GM15510 (cell line): ENCODE measurements around the gene EEF2K.

ENCODE experiments used
- POLR2A ChIP-seq: IDR thresholded peaks from 3 replicates; pipeline ENCODE4 v1.6.1; 2011; ENCODE audit warnings: borderline replicate concordance; ENCODE audit not compliant: insufficient read length; ENCODE audit errors: extremely low read depth

EEF2K gene

DNA sequence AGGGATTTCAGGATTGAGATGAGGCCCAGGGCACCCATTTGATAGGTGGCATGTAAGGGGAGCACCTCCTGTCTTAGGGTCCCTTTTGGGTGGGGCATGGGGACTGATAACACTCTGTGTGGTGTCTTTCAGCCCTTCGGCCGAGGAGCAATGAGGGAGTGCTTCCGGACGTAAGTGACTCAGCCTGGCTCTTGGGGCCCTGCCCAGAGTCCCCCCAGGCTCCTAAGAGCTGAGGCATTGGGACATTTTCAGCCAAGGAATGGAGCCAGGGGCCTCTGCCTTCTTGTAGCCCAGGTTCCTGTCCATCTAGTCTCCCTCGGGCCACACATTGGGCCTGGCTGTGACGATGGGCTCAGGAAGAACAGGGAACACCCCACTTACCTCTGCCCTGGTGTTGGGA is 44.4 kb downstream of the EEF2K start:
- TF ChIP-seq POLR2A = no peak

DNA sequence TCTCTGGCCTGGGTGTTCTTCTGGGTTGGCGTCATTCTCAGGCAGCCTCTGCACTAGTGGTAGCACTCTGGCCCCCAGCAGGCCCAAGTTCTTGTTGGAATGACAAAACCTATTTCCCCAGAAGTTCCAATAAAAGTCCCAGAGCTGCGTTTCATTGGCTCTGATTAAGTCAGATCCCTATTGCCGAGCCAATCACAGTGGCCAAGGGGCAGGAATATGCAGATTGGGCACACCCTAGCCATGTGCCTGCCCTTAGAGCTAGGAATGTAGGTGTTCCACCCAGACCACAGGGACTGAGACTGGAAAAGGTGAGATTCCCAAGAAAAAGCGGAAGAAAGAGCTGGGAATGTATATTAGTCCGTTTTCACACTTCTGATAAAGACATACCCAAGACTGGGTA is 46.2 kb downstream of the EEF2K start:
- TF ChIP-seq POLR2A = no peak

- no peak for TF ChIP-seq POLR2A
These were observed 47.2 kb downstream of the EEF2K start for GRCh38 chr16:22253272-22253671.

DNA sequence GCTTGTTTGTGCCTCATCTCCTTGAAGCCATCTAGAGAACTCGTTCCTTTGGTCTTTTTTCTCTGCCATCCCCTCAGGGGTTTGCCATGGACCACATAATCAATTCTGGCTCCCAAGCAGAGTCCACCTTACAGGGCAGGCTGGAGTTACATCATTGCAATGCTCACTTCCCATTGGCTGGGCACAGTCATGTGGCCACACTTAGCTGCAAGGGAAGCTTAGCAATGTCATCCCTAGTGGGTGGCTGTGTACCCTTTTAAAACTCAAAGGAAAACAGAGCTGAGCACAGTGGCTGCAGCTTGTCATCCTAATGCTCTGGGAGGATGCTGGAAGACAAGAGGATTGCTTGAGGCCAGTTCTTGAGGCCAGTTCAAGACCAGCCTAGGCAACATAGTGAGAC is 49.3 kb downstream of the EEF2K start:
- TF ChIP-seq POLR2A = no peak

DNA sequence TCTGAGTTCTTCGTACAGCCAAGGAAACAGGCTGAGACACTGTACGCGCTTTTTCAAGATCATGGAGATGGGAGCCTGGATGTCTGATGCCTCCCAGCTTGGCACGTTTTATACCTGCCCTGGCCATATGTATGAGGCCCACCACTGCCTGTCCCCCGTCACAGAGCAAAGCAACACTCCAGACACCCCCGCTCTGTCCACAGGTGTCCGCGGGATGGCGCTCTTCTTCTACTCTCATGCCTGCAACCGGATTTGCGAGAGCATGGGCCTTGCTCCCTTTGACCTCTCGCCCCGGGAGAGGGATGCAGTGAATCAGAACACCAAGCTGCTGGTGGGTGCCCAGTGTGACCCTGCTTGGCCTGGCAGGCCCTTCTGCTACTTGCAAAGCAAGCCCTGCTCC is 51.4 kb downstream of the EEF2K start:
- TF ChIP-seq POLR2A = no peak

GRCh38 chr16:22260490-22260889 is 54.4 kb downstream of the EEF2K start:
- no peak for TF ChIP-seq POLR2A

DNA sequence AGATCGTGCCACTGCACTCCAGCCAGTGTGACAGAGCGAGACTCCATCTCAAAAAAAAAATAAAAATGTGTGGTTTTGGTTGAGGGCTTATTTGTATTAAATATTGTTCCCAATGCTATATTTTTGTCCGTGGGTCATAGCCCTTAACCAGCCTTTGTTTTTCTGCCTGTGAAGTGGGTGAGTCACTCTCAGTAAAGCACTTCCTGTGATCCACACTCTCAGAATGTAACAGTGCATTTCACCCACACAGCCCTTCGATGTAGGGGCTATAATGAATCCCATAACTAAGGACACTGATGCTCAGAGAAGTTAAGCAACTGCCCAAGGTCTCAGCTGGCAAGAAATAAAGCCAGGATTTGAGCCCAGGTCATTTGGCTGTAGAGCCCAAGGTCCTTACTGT is 56.4 kb downstream of the EEF2K start:
- no peak for TF ChIP-seq POLR2A

DNA sequence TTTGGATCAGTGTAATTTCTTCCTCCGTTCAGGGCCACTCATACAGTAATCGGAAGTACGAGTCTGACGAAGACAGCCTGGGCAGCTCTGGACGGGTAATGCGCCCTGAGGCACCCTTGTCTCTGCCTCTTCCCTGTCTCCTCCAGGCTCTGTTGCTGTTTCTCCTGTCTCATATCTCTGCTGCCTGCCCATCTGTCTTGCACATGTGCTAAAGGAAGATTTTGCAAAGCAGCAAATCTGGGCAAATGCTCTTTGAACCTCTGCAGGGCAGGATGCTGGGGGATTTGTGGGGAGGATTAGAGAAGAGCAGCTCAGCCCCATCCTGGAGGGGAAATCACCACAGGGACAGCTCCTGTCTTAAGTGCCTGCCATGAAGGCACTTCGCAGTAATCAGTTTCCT is 58.7 kb downstream of the EEF2K start:
- TF ChIP-seq POLR2A = no peak

GRCh38 chr16:22265351-22265750 is 59.3 kb downstream of the EEF2K start:
- no peak for TF ChIP-seq POLR2A

DNA sequence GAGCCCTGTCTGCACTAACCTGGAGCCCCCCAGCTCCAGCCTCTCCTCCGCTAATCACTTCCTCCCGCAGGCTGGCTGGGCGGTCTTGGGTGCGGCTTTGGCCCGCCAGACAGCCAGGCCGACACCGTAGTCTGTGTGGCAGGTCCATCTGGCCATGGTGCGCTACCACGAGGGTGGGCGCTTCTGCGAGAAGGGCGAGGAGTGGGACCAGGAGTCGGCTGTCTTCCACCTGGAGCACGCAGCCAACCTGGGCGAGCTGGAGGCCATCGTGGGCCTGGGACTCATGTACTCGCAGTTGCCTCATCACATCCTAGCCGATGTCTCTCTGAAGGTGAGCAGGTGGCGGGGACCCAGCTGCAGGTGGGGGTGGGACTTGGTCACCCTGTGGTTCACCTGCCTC is 60.5 kb downstream of the EEF2K start:
- TF ChIP-seq POLR2A = no peak

GRCh38 chr16:22267764-22268163 is 61.7 kb downstream of the EEF2K start:
- no peak for TF ChIP-seq POLR2A

- no peak for TF ChIP-seq POLR2A
These were observed 64.4 kb downstream of the EEF2K start for GRCh38 chr16:22270525-22270924.

DNA sequence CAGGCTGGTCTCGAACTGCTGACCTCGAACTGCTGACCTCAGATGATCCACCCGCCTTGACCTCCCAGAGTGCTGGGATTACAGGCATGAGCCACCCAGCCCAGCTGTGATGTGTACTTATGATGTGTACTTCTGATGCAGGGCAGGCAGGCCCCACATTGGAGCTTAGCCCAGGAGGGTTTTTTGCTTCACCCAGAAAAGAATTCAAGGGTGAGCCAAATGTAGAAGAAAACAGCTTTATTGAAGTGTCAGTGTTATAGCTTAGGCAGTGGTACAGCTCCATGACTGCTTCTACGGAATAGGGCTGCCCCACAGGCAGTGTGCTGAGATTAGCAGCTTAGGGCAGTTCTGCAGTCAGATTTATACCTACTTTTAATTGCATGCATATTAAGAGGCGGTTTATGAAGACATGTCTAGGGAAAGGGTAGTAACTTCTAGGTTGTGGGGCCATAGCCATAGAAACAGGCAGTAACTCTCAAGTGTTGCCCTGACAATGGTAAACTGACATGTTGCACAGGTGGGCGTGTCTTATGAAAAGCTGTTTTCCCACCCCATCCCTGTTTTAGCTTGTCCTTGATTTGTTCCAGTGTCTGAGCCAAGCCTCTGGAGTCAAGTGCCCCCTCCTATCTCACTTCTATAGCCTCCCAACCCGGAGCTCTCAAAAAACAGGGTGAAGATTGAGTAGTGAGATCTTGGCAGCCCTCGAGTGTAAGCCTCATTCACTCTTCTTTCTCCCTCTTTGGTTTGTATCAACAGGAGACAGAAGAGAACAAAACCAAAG is 67.0 kb downstream of the EEF2K start:
- TF ChIP-seq POLR2A = no peak

GRCh38 chr16:22274916-22275315 is 68.8 kb downstream of the EEF2K start:
- no peak for TF ChIP-seq POLR2A

- TF ChIP-seq POLR2A = no peak
These were observed 72.6 kb downstream of the EEF2K start for GRCh38 chr16:22278441-22279230.

GRCh38 chr16:22282254-22282892 is 76.3 kb downstream of the EEF2K start:
- no peak for TF ChIP-seq POLR2A

- TF ChIP-seq POLR2A = no peak
These were observed 78.6 kb downstream of the EEF2K start for GRCh38 chr16:22284637-22285036.

- no peak for TF ChIP-seq POLR2A
These were observed 79.0 kb downstream of the EEF2K start for GRCh38 chr16:22285080-22285479.
